Activated T-cell treated with anti-CD3 and anti-CD28 coated beads, Interleukin-2, amount 50 U/mL, for 24 hours (primary cell): Measurements from ENCODE around the gene TADA1.
A peak's percentile ranks its signal among the peaks of the same experiment; 100 is the strongest.
"Not testable (repeated sequence)": the region's sequence is repeated elsewhere in the genome, so short reads cannot be mapped to it uniquely, and the experiment has no call there.

Experiments used
- DNase-seq: peaks from one replicate; pipeline ENCODE4 v3.0.0-alpha.2; 2020
- H3K27ac Mint-ChIP-seq: 2 replicates; pipeline ENCODE4 v1.8.0; 2020; ENCODE audit warnings: mild to moderate bottlenecking, mixed read lengths
- H3K27me3 Mint-ChIP-seq: 2 replicates; pipeline ENCODE4 v1.8.0; 2020; ENCODE audit warnings: mixed read lengths
- H3K36me3 Mint-ChIP-seq: 2 replicates; pipeline ENCODE4 v1.8.0; 2020; ENCODE audit warnings: low read depth, mixed read lengths
- H3K4me1 Mint-ChIP-seq: 2 replicates; pipeline ENCODE4 v1.8.0; 2020; ENCODE audit warnings: low read depth, mixed read lengths
- H3K4me3 Mint-ChIP-seq: 2 replicates; pipeline ENCODE4 v1.8.0; 2020; ENCODE audit warnings: mild to moderate bottlenecking, moderate library complexity, mixed read lengths
- H3K9me3 Mint-ChIP-seq: 2 replicates; pipeline ENCODE4 v1.8.0; 2020; ENCODE audit warnings: mixed read lengths

The TADA1 gene

GRCh38 chr1:166906647-166907046 lies 30.6 kb upstream of the TADA1 start:
- Mint-ChIP-seq H3K4me1 (peaks cover 10% of the 10 kb centered on the region), H3K27ac (no peak overlapping the region), H3K36me3 (no peaks in the 10 kb centered on the region), H3K9me3 (peaks cover 3% of the 10 kb centered on the region), H3K4me3 (no peak overlapping the region), H3K27me3 (no peaks in the 10 kb centered on the region)
- no peak for DNase-seq

GRCh38 chr1:166905900-166906299 lies 29.8 kb upstream of the TADA1 start:
- no peak for DNase-seq
- H3K36me3 Mint-ChIP-seq: no peaks in the 10 kb centered on the region
- H3K4me3 Mint-ChIP-seq: no peak overlapping the region
- H3K4me1 Mint-ChIP-seq: peaks cover 10% of the 10 kb centered on the region
- H3K27ac Mint-ChIP-seq: no peak overlapping the region
- H3K9me3 Mint-ChIP-seq: no peaks in the 10 kb centered on the region
- no peaks in the 10 kb centered on the region for H3K27me3 Mint-ChIP-seq

- no peak overlapping the region for H3K4me3 Mint-ChIP-seq
- no peaks in the 10 kb centered on the region for H3K36me3 Mint-ChIP-seq
- no peaks in the 10 kb centered on the region for H3K27me3 Mint-ChIP-seq
- H3K4me1 Mint-ChIP-seq: peaks cover 4% of the 10 kb centered on the region
- no peaks in the 10 kb centered on the region for H3K9me3 Mint-ChIP-seq
- no peak overlapping the region for H3K27ac Mint-ChIP-seq
- no peak for DNase-seq
These were observed 29.1 kb upstream of the TADA1 start for GRCh38 chr1:166905136-166905535.

GRCh38 chr1:166903232-166903631 lies 27.2 kb upstream of the TADA1 start:
- no peak overlapping the region for H3K4me3 Mint-ChIP-seq
- no peaks in the 10 kb centered on the region for H3K9me3 Mint-ChIP-seq
- H3K27me3 Mint-ChIP-seq: peaks cover 6% of the 10 kb centered on the region
- H3K36me3 Mint-ChIP-seq: no peaks in the 10 kb centered on the region
- H3K27ac Mint-ChIP-seq: no peak overlapping the region
- H3K4me1 Mint-ChIP-seq: peaks cover 4% of the 10 kb centered on the region
- no peak for DNase-seq

- Mint-ChIP-seq H3K36me3 (no peaks in the 10 kb centered on the region), H3K27me3 (peaks cover 6% of the 10 kb centered on the region), H3K9me3 (peaks cover under 1% of the 10 kb centered on the region), H3K27ac (no peak overlapping the region), H3K4me1 (peaks cover 4% of the 10 kb centered on the region), H3K4me3 (no peak overlapping the region)
- no peak for DNase-seq
These were observed 26.2 kb upstream of the TADA1 start for GRCh38 chr1:166902279-166902678.

GRCh38 chr1:166900987-166901386 lies 24.9 kb upstream of the TADA1 start:
- no peak for DNase-seq
- Mint-ChIP-seq H3K4me1 (peaks cover 2% of the 10 kb centered on the region), H3K4me3 (no peak overlapping the region), H3K9me3 (peaks cover 4% of the 10 kb centered on the region), H3K36me3 (no peaks in the 10 kb centered on the region), H3K27ac (no peak overlapping the region), H3K27me3 (peaks cover 11% of the 10 kb centered on the region)

GRCh38 chr1:166899769-166900168 lies 23.7 kb upstream of the TADA1 start:
- peaks cover 14% of the 10 kb centered on the region for H3K27me3 Mint-ChIP-seq
- no peak overlapping the region for H3K4me3 Mint-ChIP-seq
- DNase-seq: no peak
- H3K4me1 Mint-ChIP-seq: peaks cover 2% of the 10 kb centered on the region
- peaks cover 4% of the 10 kb centered on the region for H3K9me3 Mint-ChIP-seq
- H3K27ac Mint-ChIP-seq: no peak overlapping the region
- H3K36me3 Mint-ChIP-seq: no peaks in the 10 kb centered on the region

GRCh38 chr1:166895766-166896165 lies 19.7 kb upstream of the TADA1 start:
- Mint-ChIP-seq H3K4me1 (no peaks in the 10 kb centered on the region), H3K27me3 (peaks cover 19% of the 10 kb centered on the region)

GRCh38 chr1:166889776-166890175 lies 13.7 kb upstream of the TADA1 start:
- H3K4me3 Mint-ChIP-seq: no peak overlapping the region
- H3K27me3 Mint-ChIP-seq: peaks cover 22% of the 10 kb centered on the region
- H3K36me3 Mint-ChIP-seq: no peaks in the 10 kb centered on the region
- no peak overlapping the region for H3K27ac Mint-ChIP-seq
- H3K9me3 Mint-ChIP-seq: no peaks in the 10 kb centered on the region
- no peak for DNase-seq
- peaks cover 4% of the 10 kb centered on the region for H3K4me1 Mint-ChIP-seq

More at GRCh38 chr1:166895766-166896165, 19.7 kb upstream of the TADA1 start:
- no peaks in the 10 kb centered on the region for H3K36me3 Mint-ChIP-seq
- H3K9me3 Mint-ChIP-seq: peaks cover 4% of the 10 kb centered on the region
- H3K27ac Mint-ChIP-seq: no peak overlapping the region
- H3K4me3 Mint-ChIP-seq: no peak overlapping the region
- DNase-seq: no peak

- no peaks in the 10 kb centered on the region for H3K36me3 Mint-ChIP-seq
- H3K27ac Mint-ChIP-seq: no peak overlapping the region
- peaks cover 29% of the 10 kb centered on the region for H3K27me3 Mint-ChIP-seq
- no peak overlapping the region for H3K4me3 Mint-ChIP-seq
- no peak for DNase-seq
- no peaks in the 10 kb centered on the region for H3K9me3 Mint-ChIP-seq
- peaks cover 16% of the 10 kb centered on the region for H3K4me1 Mint-ChIP-seq
These were observed 12.5 kb upstream of the TADA1 start for GRCh38 chr1:166888373-166889111.

- H3K9me3 Mint-ChIP-seq: no peaks in the 10 kb centered on the region
- H3K4me3 Mint-ChIP-seq: no peak overlapping the region
- no peak for DNase-seq
- H3K36me3 Mint-ChIP-seq: no peaks in the 10 kb centered on the region
- no peak overlapping the region for H3K27ac Mint-ChIP-seq
- H3K4me1 Mint-ChIP-seq: peaks cover 16% of the 10 kb centered on the region
- peaks cover 32% of the 10 kb centered on the region for H3K27me3 Mint-ChIP-seq
These were observed 8.9 kb upstream of the TADA1 start for GRCh38 chr1:166884971-166885370.

GRCh38 chr1:166884040-166884642 lies 8.1 kb upstream of the TADA1 start:
- peak; percentile 54 for DNase-seq
- peaks cover 28% of the 10 kb centered on the region for H3K27me3 Mint-ChIP-seq
- no peaks in the 10 kb centered on the region for H3K9me3 Mint-ChIP-seq
- H3K36me3 Mint-ChIP-seq: no peaks in the 10 kb centered on the region
- H3K4me1 Mint-ChIP-seq: peaks cover 16% of the 10 kb centered on the region
- peak overlapping the region; percentile 23 for H3K4me3 Mint-ChIP-seq
- H3K27ac Mint-ChIP-seq: no peak overlapping the region

GRCh38 chr1:166882893-166883292 lies 6.8 kb upstream of the TADA1 start:
- Mint-ChIP-seq H3K4me3 (no peak overlapping the region), H3K27me3 (peaks cover 28% of the 10 kb centered on the region), H3K4me1 (peaks cover 16% of the 10 kb centered on the region), H3K36me3 (no peaks in the 10 kb centered on the region), H3K27ac (no peak overlapping the region), H3K9me3 (peaks cover 4% of the 10 kb centered on the region)
- no peak for DNase-seq

GRCh38 chr1:166878173-166878917 lies 2.3 kb upstream of the TADA1 start:
- not testable (repeated sequence) for DNase-seq, H3K4me3 Mint-ChIP-seq, H3K9me3 Mint-ChIP-seq, H3K27ac Mint-ChIP-seq, H3K27me3 Mint-ChIP-seq
- Mint-ChIP-seq H3K36me3 (peaks cover 18% of the 10 kb centered on the region), H3K4me1 (peaks cover 28% of the 10 kb centered on the region)

- no peaks in the 10 kb centered on the region for H3K27me3 Mint-ChIP-seq
- H3K4me3 Mint-ChIP-seq: peak overlapping the region; percentile 96
- no peak for DNase-seq
- peaks cover 31% of the 10 kb centered on the region for H3K36me3 Mint-ChIP-seq
- peaks cover 44% of the 10 kb centered on the region for H3K4me1 Mint-ChIP-seq
- peaks cover 4% of the 10 kb centered on the region for H3K9me3 Mint-ChIP-seq
- peak overlapping the region; percentile 99 for H3K27ac Mint-ChIP-seq
These were observed 425 bp upstream of the TADA1 start for GRCh38 chr1:166876540-166876838.
